ENCODE measurements around the gene EHD1.
"Not testable (repeated sequence)": the region's sequence is repeated elsewhere in the genome, so short reads cannot be mapped to it uniquely, and the experiment has no call there.

The EHD1 gene

DNA sequence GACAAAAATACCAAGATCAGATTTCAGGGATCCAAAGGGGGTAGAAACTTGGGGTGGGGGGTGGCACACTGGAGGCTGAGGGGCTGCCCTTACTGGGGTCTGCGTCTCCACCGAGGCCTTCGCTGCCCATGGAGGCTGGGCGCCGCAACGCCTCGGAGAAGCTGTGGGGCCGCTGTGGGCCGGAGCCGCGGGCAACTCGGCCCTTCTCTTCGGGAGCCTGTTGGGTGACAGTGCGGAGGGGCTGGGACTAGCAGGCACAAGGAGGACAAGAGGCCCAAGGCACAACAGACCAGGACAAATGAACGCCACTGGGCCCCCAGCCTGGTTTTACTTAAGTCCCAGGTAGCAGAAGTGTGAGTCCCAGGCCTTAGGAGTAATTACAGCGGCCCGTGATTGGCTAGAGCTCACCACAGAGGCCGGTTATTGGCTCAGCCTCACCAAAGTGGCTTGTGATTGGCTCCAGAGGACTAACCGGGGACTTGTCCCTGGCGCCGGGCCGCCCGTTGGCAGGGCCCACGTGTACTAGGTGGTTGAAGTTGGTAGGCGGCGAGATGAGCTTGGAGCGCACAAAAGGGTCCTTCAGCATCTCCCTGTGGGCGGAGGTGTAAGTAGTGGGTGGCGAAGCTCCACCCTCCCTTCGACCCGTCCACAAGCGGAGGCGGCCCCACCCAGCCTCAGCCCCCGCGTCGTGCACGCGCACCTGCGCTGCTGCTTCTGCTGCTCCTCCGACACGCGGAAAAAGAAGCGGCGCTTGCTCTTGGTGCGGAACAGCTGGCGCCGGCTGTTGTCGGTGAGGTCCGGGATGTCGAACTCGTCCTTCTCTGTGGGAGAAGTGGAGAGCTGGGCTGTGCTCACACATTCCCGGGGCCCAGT lies 51.6 kb downstream of the EHD1 start:
- no peak for DNase-seq (ENCODE audit: extremely low read depth, insufficient read length)
- Histone ChIP-seq H3K27me3 (replicated peaks; ENCODE audit: control insufficient read depth, insufficient read depth, low read length) (no peaks in the 10 kb centered on the region; the same call in 1 of the 2 replicates), H3K4me3 (replicated peaks; ENCODE audit: low read depth, low read length) (no peak overlapping the region), H3K36me3 (ENCODE audit: control insufficient read depth, insufficient read depth, low read length) (no peaks in the 10 kb centered on the region)
- TF ChIP-seq, protein P1, sequence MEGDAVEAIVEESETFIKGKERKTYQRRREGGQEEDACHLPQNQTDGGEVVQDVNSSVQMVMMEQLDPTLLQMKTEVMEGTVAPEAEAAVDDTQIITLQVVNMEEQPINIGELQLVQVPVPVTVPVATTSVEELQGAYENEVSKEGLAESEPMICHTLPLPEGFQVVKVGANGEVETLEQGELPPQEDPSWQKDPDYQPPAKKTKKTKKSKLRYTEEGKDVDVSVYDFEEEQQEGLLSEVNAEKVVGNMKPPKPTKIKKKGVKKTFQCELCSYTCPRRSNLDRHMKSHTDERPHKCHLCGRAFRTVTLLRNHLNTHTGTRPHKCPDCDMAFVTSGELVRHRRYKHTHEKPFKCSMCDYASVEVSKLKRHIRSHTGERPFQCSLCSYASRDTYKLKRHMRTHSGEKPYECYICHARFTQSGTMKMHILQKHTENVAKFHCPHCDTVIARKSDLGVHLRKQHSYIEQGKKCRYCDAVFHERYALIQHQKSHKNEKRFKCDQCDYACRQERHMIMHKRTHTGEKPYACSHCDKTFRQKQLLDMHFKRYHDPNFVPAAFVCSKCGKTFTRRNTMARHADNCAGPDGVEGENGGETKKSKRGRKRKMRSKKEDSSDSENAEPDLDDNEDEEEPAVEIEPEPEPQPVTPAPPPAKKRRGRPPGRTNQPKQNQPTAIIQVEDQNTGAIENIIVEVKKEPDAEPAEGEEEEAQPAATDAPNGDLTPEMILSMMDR (IDR thresholded peaks at IDR 0.05; ENCODE audit: insufficient read depth, low read length, poor library complexity, severe bottlenecking) = no peak

DNA sequence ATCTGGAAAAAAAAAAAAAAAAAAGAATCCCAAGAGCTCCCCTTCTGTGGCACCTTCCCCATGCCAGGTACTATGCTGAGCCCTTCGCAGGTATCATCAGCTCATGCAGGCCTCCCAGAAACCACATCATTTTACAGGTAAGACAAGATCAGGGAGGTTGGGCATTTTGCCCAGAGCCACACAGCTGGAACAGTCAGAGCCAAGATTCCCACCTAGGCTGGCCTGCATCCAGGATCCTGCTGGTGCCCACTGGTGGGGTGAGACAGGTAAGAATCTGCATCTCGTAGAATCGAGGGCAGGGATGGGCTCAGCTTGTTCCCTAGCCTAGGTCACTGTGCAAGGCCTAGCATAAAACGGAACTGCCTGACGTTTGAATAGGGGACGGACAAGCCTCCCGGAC lies 52.4 kb downstream of the EHD1 start:
- no peak for DNase-seq (ENCODE audit: extremely low read depth, insufficient read length)
- Histone ChIP-seq H3K27me3 (replicated peaks; ENCODE audit: control insufficient read depth, insufficient read depth, low read length) (no peaks in the 10 kb centered on the region), H3K36me3 (ENCODE audit: control insufficient read depth, insufficient read depth, low read length) (no peaks in the 10 kb centered on the region), H3K4me3 (replicated peaks; ENCODE audit: low read depth, low read length) (no peak overlapping the region)
- TF ChIP-seq, protein P1 (IDR thresholded peaks at IDR 0.05; ENCODE audit: insufficient read depth, low read length, poor library complexity, severe bottlenecking) = no peak

DNA sequence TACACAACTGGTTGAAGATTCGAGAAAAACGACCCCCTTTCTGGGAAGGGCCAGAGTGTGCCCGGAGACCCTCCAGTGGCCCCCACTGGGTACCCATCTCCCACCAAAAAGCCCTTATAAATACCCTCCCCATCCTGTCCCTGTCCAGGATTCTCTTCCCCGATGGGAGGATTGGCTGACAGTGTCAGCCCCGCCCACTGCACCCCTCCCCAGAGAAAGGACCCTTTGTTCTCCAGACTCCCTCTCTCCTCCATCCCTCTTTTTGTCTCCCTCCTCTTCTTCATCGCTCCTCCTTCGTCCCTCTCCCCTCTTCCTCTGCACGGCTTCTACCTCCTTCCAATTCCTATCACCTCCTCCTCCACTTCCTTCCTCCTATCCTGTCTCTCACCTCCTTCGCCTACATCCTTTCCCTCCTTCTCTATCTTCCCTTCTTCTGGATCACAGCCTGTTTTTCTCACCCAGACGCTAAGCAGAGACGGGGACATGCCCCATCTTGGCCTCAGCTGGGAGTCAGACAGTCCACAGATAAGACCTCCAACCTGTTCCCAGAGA lies 54.8 kb downstream of the EHD1 start:
- TF ChIP-seq, protein P1 (IDR thresholded peaks at IDR 0.05; ENCODE audit: insufficient read depth, low read length, poor library complexity, severe bottlenecking) = no peak
- no peaks in the 10 kb centered on the region for H3K27me3 ChIP-seq (replicated peaks; ENCODE audit: control insufficient read depth, insufficient read depth, low read length)
- DNase-seq (ENCODE audit: extremely low read depth, insufficient read length) = no peak
- H3K36me3 ChIP-seq (ENCODE audit: control insufficient read depth, insufficient read depth, low read length) = no peaks in the 10 kb centered on the region
- H3K4me3 ChIP-seq (replicated peaks; ENCODE audit: low read depth, low read length) = no peak overlapping the region

DNA sequence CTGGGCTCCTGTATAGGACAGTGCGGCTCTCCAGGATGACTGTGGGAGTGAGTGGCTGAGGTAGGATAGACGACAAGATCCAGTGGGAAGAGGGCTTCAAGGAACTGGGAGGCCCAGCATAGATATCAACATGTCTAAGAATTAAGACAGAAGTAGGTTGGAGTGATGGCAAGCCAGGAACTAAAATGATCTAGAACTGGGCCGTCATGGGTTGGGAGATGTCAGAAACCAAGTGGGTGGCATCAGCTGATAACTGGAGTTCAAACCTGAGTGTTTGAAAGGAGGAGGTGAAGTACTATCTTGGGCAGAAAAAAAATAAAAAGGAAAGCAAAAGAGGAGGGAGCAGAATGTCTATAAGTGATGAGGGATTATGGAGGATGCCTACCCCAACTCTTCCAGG lies 60.9 kb downstream of the EHD1 start:
- no peak for DNase-seq (ENCODE audit: extremely low read depth, insufficient read length)
- TF ChIP-seq, protein P1 (IDR thresholded peaks at IDR 0.05; ENCODE audit: insufficient read depth, low read length, poor library complexity, severe bottlenecking) = no peak
- Histone ChIP-seq H3K27me3 (replicated peaks; ENCODE audit: control insufficient read depth, insufficient read depth, low read length) (no peaks in the 10 kb centered on the region), H3K36me3 (ENCODE audit: control insufficient read depth, insufficient read depth, low read length) (no peaks in the 10 kb centered on the region), H3K4me3 (replicated peaks; ENCODE audit: low read depth, low read length) (no peak overlapping the region)

DNA sequence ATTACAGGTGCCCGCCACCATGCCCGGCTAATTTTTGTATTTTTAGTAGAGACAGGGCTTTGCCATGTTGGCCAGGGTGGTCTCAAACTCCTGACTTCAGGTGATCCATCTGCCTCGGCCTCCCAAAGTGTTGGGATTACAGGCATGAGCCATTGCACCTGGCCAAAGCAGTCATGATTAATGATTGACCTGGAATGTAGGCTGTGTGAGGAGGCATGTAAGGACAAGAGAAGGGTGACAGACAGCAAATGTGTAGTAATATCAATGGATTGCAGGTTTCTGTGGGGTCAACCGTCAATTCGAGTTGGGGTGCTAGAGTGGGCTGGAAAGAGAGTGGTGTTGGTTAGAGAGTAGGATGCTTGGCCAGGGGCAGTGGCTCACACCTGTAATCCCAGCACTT lies 63.0 kb downstream of the EHD1 start:
- not testable (repeated sequence) for H3K4me3 ChIP-seq (replicated peaks; ENCODE audit: low read depth, low read length); H3K27me3 ChIP-seq (replicated peaks; ENCODE audit: control insufficient read depth, insufficient read depth, low read length); DNase-seq (ENCODE audit: extremely low read depth, insufficient read length); H3K36me3 ChIP-seq (ENCODE audit: control insufficient read depth, insufficient read depth, low read length)

DNA sequence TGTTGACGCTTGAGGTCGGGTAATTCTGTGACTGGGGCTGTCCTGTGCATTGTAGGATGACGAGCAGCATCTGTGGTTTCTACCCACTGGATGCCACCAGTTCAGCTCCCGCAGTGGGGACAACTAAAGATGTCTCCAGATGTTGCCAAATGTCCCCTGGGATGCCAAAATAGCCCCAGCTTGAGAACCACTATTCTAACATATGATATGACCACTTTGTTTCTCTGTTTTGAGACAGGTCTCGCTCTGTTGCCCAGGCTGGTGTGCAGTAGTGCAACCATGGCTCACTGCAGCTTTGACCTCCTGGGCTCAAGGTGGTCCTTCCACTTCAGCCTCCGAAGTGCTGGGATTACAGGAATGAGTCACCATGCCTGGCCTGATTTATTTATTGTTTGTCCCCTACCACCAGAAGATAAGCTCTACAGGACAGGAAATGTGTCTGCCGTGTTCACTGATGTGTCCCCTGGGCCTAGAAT lies 63.7 kb downstream of the EHD1 start:
- Histone ChIP-seq H3K4me3 (replicated peaks; ENCODE audit: low read depth, low read length) (no peak overlapping the region), H3K36me3 (ENCODE audit: control insufficient read depth, insufficient read depth, low read length) (no peaks in the 10 kb centered on the region), H3K27me3 (replicated peaks; ENCODE audit: control insufficient read depth, insufficient read depth, low read length) (no peaks in the 10 kb centered on the region)
- TF ChIP-seq, protein P1 (IDR thresholded peaks at IDR 0.05; ENCODE audit: insufficient read depth, low read length, poor library complexity, severe bottlenecking) = no peak
- DNase-seq (ENCODE audit: extremely low read depth, insufficient read length) = peak; percentile 79

All from GM06990 (cell line).